ENCODE results near the gene KRT24. TPM values are rescaled to one million over a fixed set of nuclear protein-coding genes. Genes with fewer than 3 reads are reported as not detected.
"Not testable (repeated sequence)": the region's sequence is repeated elsewhere in the genome, so short reads cannot be mapped to it uniquely, and the experiment has no call there.

KRT24 gene
- total RNA-seq, result not detected

- no peaks in the 10 kb centered on the region for H3K4me1 ChIP-seq
- no peaks in the 10 kb centered on the region for H3K27me3 ChIP-seq
- DNase-seq (ENCODE audit: low spot score in 2 of 2), result no peak
- intact Hi-C loops (cut with DNase I), result no loop called here
- no peak for TF ChIP-seq CTCF (IDR thresholded peaks at IDR 0.05)
- H3K9me3 ChIP-seq, result no peaks in the 10 kb centered on the region
- no peak within 1 kb of the TSS for H3K27ac ChIP-seq
- no peaks in the 10 kb centered on the region for H3K36me3 ChIP-seq
- no peak within 1 kb of the TSS for H3K4me3 ChIP-seq
These were observed at the start of gene KRT24 for GRCh38 chr17:40703652-40704051. KRT24 (minus strand) TSS chr17:40703752; CDS start chr17:40703693, 59 bp downstream.

GRCh38 chr17:40751065-40751464 is 47.5 kb upstream of the KRT24 start:
- no peaks in the 10 kb centered on the region for H3K9me3 ChIP-seq
- intact Hi-C loops (cut with DNase I), result no loop called here
- no peak for DNase-seq (ENCODE audit: low spot score in 2 of 2)
- H3K36me3 ChIP-seq, result no peaks in the 10 kb centered on the region
- no peak overlapping the region for H3K4me3 ChIP-seq
- TF ChIP-seq CTCF (IDR thresholded peaks at IDR 0.05), result no peak
- no peaks in the 10 kb centered on the region for H3K4me1 ChIP-seq
- H3K27ac ChIP-seq, result no peak overlapping the region
- H3K27me3 ChIP-seq, result no peaks in the 10 kb centered on the region

GRCh38 chr17:40750391-40750790 is 46.8 kb upstream of the KRT24 start:
- Histone ChIP-seq H3K36me3 (no peaks in the 10 kb centered on the region), H3K27me3 (no peaks in the 10 kb centered on the region), H3K27ac (no peak overlapping the region), H3K4me3 (no peak overlapping the region), H3K9me3 (no peaks in the 10 kb centered on the region), H3K4me1 (no peaks in the 10 kb centered on the region)
- intact Hi-C loops (cut with DNase I), result no loop called here
- no peak for DNase-seq (ENCODE audit: low spot score in 2 of 2)
- no peak for TF ChIP-seq CTCF (IDR thresholded peaks at IDR 0.05)

- intact Hi-C loops (cut with DNase I); H3K9me3 ChIP-seq: not testable (repeated sequence)
These were observed 45.1 kb upstream of the KRT24 start for GRCh38 chr17:40748666-40749065.

GRCh38 chr17:40738553-40738952 is 35.0 kb upstream of the KRT24 start:
- Histone ChIP-seq H3K4me1 (no peaks in the 10 kb centered on the region), H3K27me3 (no peaks in the 10 kb centered on the region), H3K36me3 (no peaks in the 10 kb centered on the region), H3K9me3 (no peaks in the 10 kb centered on the region), H3K4me3 (no peak overlapping the region), H3K27ac (no peak overlapping the region)
- DNase-seq (ENCODE audit: low spot score in 2 of 2), result no peak
- TF ChIP-seq CTCF (IDR thresholded peaks at IDR 0.05), result no peak
- intact Hi-C loops (cut with DNase I), result no loop called here

More at GRCh38 chr17:40748666-40749065, 45.1 kb upstream of the KRT24 start:
- H3K4me3 ChIP-seq; H3K36me3 ChIP-seq; H3K4me1 ChIP-seq; DNase-seq (ENCODE audit: low spot score in 2 of 2); H3K27ac ChIP-seq; H3K27me3 ChIP-seq: not testable (repeated sequence)

- Histone ChIP-seq H3K4me1 (no peaks in the 10 kb centered on the region), H3K9me3 (no peaks in the 10 kb centered on the region), H3K36me3 (no peaks in the 10 kb centered on the region), H3K27me3 (no peaks in the 10 kb centered on the region), H3K27ac (no peak overlapping the region), H3K4me3 (no peak overlapping the region)
- DNase-seq (ENCODE audit: low spot score in 2 of 2), result no peak
- intact Hi-C loops (cut with DNase I), result no loop called here
- no peak for TF ChIP-seq CTCF (IDR thresholded peaks at IDR 0.05)
These were observed 31.5 kb upstream of the KRT24 start for GRCh38 chr17:40735016-40735415.
